22Rv1 (cell line): ENCODE results near the gene FBXL16.

Experiments
- ZFX ChIP-seq: fragments of 450-650 bp; IDR thresholded peaks from 2 replicates; pipeline ENCODE4 v1.6.1; 2017; ENCODE audit warnings: antibody characterized with exemption, borderline replicate concordance
- TF ChIP-seq, protein P1 (sequence below): fragments of 450-650 bp; IDR thresholded peaks from 2 replicates; pipeline ENCODE4 v1.5.1; 2017; ENCODE audit warnings: mild to moderate bottlenecking

DNA sequence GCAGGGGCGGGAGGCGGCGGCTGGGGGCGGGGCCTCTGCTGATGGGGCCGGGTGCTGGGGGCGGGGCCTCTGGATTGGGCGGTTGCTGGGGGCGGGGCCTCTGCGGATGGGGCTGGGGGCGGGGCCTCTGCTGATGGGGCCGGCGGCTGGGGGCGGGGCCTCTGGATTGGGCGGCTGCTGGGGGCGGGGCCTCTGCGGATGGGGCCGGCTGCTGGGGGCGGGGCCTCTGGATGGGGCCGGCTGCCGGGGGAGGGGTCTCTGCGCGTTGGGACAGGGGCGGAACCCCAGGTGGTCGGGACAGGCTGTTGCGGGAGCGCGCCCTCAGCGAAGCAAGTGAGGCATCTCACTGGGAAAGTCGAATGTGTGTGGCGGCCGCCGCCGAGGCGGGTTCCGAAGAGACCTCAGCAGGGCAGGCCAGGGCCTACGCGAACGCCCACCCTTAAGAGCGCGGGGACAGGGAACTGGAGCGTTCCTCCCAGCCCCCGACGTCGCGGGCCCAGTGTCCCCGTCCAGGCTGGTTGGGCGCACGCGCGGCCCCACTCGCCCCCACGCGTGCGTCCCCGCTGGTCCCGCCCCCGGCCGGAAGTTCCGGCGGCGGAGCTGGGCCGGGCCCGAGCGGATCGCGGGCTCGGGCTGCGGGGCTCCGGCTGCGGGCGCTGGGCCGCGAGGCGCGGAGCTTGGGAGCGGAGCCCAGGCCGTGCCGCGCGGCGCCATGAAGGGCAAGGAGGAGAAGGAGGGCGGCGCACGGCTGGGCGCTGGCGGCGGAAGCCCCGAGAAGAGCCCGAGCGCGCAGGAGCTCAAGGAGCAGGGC lies 25.6 kb downstream of the FBXL16 start, which contains the start of gene STUB1:
- TF ChIP-seq, protein P1, sequence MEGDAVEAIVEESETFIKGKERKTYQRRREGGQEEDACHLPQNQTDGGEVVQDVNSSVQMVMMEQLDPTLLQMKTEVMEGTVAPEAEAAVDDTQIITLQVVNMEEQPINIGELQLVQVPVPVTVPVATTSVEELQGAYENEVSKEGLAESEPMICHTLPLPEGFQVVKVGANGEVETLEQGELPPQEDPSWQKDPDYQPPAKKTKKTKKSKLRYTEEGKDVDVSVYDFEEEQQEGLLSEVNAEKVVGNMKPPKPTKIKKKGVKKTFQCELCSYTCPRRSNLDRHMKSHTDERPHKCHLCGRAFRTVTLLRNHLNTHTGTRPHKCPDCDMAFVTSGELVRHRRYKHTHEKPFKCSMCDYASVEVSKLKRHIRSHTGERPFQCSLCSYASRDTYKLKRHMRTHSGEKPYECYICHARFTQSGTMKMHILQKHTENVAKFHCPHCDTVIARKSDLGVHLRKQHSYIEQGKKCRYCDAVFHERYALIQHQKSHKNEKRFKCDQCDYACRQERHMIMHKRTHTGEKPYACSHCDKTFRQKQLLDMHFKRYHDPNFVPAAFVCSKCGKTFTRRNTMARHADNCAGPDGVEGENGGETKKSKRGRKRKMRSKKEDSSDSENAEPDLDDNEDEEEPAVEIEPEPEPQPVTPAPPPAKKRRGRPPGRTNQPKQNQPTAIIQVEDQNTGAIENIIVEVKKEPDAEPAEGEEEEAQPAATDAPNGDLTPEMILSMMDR, result no peak
- TF ChIP-seq ZFX, result no peak
